HS-27A (cell line): ENCODE measurements around the gene RHOF.

Experiments
- DNase-seq: peaks from one replicate; pipeline ENCODE4 v3.0.0-alpha.2; 2012; ENCODE audit warnings: low read depth, missing footprints

The RHOF gene

DNA sequence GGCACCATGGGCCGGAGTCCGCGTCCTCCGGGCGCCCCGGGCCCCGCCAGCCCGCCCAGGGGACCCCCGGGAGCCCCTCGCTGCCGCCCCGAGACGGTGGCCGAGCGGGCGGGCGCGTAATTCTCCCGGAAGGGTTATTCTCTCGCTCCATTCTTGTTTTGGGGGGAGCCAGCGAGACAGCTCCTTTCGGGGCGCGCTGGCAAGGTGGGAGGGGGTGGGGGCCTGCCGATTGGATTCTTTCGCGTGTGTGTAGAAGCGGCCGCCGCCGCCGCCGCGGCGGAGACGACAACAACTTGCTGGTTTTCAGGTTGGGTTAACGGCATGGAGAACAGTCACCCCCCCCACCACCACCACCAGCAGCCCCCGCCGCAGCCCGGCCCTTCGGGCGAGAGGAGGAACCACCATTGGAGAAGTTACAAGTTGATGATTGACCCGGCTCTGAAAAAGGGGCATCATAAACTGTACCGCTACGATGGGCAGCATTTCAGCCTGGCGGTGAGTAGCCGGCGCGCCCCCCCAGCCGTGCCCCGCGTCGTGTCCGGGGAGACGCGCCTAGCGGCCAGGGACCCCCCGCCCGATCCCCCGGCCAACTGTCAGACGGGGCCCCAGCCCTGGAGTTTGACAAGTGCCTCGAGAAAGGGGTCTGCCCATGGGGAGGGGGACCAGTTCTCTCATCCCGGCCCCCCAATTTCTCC, 11.1 kb upstream of the RHOF start:
- no peak for DNase-seq

DNA sequence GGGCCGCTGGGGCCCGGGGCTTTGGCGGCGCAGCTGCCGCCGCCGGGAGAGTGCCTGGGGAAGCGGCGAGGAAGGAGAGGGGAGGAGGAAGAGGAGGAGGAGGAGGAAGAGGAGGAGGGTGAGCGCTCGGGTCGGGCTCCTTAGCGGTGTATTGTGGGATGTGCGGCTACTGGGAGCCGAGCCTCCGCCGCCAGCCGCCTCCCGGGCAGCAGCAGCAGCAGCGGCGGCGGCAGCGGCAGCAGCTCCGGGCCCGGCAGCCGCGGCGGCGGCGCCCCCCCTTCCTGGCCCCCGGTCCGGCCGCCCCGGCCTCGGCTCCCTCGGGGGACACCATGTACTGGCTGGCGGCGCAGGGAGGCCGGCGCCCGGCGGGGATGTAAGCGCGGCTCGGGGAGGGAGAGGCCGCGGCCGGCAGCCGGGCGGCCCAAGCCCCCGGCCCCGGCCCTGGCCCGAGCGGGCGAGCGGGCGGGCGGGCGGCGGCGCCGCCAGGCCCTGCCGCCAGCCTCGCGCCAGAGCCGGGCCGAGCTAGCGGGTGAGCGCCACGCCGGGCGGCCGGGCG, 10.5 kb upstream of the RHOF start, which contains the start of gene SETD1B:
TSS of gene SETD1B (plus strand) at position 149 of the 556 bp plus-strand sequence. CDS start 729 bp downstream, outside the sequence.
- DNase-seq, result no peak

DNA sequence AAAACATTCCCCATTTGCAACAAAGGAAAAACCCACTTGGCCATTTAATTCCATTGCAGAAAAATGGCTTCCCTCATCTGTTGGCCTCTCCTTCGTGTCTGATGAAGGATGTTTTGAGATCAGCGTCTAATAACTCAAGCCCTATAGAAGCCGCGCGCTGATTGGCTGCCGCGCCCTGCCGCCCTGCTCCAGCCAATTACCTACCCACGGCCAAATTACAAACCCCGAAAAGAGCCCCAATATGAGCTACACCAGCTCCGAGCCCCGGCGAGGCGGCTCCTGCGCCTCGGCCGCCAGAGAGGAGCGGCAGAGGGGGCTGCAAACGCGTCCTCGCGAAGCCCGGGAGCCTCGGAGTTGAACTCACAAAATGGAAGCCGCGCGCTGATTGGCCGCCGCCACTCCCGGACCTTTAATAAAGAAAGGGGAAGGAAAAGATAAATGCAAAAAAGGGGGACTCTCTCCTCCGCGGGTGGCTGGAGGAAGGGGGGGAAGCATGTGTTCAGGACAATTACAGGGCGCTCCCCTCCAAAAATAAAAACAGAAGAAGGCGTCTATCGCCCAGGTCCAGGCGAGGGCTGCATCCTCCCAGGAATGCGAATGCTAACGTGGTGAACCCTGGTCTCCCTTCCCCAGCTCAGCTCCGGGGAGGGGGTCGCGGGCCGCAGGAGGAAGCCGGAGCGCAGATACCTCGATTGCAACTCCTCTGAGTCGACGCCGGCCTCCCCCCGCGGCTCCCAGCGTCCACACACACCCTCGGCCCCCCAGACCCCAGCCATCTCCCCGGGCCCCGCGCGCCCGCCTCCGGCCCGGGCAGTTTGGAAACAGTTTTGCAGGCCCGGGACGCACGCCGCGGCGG, 9.6 kb upstream of the RHOF start:
- peak; percentile 91 for DNase-seq

DNA sequence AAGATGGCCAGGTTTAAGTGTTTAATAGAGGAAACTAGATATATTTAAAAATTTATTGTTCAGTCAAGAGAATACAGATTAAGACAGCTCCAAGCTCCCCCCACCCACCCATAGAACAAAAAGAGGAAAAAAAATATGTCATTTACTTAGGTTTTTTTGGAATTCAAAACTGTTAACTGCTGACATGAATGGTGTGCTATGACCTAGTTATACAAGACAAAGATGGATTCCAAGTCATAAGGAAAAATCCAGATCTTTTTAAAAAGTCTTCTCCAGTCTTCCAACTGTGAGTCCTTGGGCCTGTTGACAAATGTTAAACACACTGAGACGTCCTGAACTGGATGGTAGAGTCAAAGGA, 9.0 kb upstream of the RHOF start:
- DNase-seq, result no peak

DNA sequence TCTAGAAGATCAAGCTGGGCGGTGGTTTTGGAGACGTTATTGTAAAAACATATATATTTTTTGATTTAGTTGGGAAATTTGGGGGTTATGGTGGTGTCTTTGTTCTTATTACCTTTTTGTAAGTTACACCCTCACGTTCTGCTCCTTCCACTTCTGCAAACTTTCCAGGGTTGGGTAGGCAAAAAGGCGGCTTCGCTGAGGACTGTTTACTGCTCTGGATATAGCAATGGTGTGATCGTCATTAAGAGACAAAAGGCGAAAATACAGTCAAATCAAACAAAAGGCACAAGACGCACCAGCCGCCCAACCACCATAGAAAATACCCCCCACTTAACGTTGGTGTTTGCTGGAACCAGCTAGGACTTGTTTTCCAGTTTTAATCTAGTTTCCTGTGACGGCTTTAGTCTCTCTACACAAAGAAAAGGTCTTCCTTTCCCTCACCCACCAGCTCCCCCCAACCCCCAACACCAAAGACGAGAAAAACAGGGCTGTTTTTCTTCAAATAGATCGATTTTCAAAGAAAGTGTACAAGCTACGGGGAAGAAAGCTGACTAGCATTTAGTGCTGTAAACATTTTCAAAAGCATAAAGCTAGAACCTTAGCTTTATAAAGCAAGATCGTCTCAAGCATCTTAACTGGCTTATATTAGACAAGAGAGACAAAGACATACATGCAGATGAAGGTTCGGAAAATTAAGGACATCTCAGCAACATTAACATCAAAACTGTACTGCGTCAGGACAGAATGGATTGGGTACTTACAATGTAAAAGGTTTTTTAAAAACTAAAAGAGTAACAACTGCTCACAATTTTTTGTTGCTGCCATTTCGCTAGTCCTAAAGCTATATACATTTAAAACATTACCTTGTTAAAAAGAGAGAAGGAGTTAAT, 8.4 kb upstream of the RHOF start:
- no peak for DNase-seq

DNA sequence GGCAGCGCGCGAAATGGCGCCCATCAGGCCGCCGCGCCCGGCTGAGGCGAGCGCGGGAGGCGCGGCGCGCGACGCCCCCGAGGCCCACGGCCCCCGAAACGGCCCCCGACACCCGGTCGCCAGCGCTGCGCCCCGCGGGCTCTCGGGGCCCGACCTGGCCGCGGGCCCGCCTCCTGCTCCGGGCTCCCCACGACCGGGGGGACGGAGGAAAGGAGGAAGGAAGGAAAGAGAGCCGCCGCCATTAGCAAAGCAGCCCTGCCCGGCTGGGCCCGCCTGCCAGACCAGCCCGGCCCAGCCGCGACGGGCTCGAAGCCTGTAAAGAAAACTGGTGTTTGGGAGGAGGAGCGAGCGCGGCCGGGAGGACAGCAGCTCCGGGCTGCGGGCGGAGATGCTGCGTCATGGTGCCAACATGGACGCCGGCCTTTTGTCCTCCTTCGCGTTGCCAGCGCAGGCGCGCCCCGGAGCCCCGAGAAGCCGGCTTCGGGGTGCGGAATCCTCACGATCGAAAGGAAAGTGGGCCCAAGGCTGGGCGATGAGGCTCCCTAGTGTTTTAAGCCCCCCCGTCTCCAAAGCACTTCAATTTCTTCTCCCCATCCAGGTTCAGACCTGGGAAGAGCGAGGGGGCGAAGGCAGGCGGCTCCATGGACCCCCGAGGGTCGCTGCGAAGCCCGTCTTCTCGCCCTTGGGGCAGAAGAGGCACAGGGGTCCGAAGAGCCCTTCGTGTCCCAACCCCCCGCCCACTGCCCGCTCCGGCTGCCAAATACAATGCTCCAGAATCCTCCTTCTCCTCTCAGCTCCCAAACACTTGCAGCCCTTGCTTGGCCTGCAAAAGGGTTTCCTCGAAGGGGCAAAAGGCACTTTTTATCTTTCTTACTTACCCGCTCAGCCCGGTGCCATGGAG, 7.5 kb upstream of the RHOF start:
- DNase-seq, result no peak

DNA sequence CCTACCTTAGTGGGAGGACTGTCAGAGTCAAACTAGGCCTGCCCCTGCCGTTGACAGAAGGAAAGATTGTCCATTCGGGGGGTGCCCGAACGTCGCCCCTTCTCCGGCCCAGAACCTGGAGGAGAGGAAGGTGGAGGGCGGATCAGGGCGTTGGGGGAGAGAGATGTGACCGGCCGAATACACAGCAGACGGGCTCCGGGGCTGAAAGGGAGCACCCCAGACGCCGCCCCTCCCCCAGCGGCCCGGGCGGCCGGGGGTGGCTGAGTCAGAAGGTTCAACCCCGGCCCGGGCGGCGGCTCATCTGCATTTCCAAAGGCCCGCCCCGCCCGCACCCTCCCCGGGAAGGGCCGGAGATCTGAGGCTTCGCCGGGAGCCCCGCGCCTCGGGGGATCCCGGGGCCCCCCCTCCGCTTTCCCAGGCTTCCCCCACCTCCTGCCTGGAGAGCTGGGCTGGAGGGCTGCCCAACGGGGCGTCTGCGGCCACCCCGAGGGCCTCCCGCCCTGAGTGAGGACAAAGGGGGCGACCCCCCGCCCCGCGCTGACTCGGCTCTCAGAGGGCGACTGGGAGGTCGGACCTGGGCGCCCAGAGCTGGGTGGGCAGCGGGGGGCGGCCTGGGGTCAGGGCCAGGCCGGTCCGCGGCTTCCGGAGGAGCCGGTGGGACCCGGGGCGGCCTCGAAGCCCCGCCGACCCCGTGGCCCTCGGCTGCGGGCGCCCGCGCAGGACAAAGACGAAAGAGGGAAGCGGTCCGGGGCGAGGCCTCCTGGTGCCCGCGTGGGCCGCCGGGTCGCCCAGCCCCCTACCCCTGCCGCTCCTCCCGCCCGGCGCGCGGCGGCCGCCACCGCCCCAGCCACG, 6.6 kb upstream of the RHOF start:
- no peak for DNase-seq

DNA sequence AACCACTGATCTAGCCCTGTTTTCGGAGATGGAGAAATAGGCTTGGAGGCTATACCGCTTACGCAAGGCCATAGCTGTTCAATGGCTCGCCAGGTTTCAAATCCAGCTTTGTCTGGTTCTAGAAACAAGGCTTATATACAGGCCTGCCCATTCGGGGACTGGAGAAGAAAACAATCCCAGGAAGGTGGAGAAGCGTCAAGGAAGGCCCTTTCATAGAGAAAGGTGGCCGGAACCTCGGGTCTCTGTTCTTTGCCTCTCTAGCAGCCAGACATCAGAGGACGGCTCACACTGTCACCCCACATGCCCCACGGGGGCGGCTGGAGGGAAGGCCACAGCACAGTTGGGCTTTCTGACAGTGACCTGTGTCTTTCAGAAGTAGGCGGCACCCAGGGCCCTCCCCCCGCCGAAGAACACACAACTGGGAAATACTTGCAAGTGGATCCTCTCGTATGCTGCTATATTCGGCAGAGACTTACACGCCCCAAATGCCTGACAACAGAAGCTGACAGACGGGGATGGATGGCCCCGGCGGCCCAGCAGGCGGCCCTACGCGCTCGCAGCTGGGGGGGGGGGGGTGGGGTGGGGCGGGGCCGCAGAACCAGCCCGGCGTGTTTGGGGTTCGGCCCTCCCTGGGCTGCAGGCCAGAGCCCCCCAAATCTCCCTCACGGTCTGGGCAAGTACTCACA, 5.8 kb upstream of the RHOF start:
- no peak for DNase-seq

DNA sequence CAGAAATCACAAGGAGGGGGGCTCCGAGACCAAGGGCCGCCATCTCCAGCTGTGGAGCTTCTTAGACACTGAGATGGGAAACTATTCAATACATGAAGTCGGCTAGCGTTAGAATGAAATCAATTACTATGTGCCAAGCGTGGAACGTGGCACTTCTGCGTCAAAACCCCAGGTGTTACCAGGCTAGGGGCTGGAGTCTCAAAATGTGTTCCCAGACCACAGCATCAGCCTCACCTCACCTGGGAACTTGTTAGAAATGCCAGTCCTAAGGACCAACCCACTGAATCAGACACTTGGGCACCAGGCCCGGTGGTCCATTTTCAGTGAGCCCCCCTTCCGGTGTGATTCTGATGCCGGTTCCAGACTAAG, 5.3 kb upstream of the RHOF start:
- no peak for DNase-seq

DNA sequence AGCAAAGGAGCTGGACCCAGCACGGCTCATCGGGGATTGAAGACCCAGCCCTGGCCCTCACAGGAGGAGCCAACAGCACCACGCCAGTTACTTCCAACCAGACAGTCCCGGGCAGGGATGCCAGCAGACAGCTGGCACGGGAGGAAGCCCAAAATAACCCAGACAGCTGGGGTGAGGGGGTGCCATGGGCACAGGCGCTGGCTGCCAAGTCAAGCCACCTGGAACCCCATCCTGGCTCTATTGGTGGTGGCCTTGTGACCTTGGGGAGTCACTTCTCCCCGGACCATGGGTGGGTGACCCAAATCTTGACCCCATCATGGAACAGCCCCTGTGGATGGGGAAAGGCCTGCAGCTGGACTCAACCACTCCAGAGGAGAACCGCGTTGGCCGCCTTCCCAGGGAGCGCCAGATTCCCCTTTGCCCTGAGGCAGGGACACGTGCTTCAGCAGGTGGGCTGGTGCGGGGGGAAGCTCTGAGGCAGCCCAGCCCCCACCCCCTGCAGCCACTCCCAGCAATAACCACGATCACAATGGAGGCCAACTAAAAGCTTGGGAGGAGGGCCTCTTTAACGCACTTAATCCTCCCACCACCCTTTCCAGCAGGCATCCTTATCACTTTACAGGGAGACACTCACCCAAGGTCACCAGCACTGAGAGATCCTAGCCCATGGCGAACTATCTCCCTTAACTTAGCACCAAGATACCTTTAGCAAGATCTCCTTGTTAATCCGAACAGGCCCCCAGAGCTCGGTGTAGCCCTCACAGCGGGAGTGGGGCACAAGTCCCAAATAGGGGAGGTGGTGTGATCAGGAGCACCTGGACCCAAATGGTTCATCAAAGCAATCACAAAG, 4.7 kb upstream of the RHOF start:
- no peak for DNase-seq

DNA sequence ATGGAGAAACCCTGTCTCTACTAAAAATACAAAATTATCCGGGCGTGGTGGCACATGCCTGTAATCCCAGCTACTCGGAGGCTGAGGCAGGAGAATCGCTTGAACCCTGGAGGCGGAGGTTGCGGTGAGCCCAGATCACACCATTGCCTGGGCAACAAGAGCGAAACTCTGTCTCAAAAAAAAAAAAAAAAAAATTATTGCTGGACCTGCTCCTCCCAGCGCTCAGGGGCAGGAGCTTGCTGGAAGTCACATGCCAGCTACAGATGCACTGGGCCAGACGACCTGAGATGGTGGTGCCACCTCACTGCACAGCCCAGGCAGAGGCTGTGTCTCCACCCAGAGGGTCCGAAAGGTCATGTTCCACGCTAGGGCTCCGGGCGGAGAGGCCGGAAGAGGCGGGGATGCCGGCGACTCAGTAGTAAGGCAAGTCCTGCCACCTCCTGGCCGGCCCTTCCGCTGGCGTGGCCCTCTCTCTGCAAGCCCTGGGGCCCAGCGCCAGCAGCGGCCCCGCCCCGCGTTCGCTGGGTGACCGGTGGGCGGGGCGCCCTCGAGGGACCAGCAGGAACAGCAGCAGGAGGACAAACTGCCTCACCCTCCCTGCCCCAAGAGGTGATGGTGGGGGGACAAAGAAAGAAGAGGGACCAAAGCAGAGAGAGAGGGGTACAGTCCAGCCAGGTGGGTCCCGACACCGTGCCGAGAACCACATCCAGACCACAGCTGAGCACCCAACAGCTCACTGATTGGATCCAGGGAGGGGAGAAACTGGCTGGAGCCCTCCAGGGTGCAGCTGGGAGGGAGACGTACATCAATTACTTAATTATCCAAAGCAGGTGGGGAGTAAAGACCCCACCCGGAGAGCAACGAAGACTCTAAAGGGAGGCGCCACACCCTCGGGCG, 3.6 kb upstream of the RHOF start:
- DNase-seq, result no peak

DNA sequence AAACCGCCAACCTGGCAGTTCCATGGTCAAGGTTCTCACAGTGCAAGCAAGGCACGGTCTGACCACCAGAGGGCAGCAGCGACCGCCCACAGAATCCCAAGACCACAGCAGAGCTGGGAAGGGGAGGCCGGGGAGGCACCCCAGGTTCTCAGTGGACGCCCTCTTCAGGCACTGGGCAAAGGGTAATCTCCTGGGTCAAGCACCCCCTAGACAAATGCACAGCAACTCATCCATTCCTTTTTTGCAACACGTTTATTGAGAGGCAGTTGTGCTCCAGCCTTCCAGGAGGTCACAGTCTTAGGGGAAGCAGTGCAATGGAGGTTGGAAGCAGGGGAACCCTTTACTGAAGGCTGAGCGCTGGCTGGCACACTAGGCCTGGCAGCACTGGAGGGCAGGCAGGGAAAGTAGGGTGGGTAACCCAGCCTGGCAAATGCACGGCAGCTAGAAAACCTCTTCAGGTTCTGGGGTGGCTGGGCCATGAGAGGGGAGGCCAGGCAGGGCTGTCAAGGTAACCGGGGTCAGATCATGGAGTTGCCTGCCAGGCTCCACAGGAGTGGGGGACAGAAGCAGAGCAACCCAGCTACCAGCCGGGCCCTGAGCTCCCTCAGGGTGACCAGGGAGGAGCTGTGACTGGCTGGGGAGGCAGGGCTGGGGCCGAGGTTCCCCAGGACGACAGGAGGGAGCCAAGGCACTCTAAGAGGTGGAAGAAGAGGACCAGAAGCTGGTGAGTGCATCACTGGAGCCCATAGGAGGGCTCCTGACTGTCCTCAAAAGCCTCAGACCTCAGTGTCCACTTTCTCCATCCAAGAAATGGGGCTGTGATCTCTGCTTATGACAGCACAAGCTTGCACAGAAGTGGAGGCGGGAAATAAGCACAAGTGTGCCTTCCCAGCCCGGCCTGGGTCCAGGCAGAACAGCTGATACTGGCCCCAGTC, 1.8 kb upstream of the RHOF start:
- no peak for DNase-seq

DNA sequence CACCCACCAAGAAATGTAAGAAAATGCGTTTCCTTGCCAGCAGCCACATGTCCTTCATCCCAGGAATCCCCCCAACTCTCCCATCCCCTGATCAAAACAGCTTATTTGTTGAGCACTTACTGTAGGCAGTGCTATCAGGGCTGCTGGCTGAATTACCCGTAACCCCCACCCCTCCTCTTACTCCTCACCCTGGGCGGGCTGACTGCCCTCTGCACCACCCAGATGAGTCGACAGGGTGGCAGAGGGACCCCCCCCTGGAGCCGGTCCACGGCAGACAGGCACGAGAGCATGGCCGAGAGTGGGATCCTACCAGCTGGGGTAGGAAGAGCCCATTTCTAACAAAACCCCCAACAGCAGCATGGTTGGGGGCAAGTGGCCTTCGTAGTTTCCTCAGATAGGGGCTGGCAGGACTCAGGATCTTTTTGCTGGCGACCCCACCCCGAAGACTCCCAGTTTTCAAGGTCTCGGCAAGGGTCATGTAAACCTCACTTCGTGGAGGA, 1.1 kb upstream of the RHOF start:
- DNase-seq, result no peak

DNA sequence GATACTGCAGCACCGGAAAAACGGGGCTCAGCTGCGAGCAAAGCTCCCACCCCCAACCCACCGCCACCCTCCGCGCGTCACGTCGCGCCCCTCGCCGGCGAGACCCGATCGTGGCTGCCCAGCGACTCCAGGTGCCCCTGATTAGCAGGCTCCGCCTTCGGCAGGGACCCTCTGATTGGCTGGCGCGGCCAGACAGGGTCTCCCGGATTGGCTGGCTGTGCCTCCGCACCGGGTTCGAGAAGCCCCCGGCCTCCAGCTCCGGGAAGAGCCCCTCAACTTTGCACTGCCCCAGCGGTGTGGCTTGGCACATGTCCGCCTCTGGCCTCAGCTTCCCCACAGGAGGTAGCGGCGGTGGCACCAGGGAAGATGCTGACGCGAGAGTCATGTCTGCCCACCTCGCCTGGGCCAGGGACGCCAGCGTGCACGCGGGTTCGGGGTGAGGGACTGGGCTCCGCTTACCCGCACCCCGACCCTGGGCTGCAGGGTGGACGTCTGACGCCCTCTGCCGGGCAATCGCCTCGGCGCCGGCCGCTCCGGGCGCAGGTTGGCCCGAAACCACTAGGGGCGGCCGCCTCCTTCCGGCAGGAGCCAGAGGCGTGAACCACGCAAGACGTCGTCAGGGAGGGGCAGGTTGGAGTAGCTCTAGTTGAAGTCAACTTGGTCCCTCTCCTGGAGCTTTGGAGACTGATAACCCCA, 498 bp upstream of the RHOF start:
- DNase-seq, result no peak

DNA sequence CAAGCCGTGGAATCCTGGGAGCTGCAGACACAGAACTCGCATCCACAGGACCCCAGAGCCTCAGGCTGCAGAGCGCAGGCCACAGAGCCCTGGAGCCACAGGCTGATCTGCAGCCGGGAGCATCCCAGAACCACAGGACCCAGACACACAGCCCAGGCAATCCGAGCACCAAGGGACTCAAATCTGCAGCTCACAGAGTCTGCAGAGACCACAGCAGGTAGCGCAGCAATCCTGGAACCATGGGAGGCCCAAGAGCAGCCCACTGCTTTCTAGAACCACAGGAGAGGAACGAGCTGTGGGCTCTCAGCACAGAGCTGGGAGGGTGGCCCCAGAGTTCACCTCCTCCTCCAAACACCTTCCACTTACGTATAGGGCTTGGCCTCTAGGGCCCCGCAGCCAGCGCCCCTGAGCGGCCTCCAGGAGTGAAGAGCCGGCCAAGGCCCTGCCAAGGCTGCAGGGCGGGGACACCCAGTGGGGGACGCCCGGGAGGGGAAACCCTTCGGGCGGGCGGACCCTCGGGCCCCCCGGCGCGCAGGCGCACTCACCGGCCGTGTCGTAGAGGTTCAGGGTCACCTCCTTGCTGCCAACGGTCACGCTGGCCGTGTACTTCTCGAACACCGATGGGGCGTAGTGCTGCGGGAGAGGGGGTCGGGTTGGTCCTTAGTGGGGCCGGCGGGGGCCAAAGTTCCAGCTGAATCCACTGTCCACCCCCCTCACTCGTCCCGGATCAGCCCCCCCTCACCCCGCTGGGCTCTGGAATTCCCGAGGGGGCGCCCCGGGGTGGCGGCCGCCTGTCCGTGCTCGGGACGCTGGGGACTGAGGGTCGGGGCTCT, 665 bp downstream of the RHOF start:
- no peak for DNase-seq
